HepG2 (cell line): Measurements from ENCODE around the gene XPR1. TPM values are rescaled to one million over a fixed set of nuclear protein-coding genes. Genes with fewer than 3 reads are reported as not detected.

Source experiments
- ATAC-seq: fragments of 200-7000 bp; cut with Tn5 transposase; 3 replicates; pipeline ENCODE4 v1.9.1; 2020; ENCODE audit warnings: mild to moderate bottlenecking, moderate library complexity
- BruUV-seq: library from RNA; stranded (reverse); fragments of 400-500 nt; replicated peaks from 2 replicates; lab custom pipeline; 2021; lab: Mats Ljungman, UMichigan
- CTCF ChIA-PET: fragments of 300-600 bp; formaldehyde crosslinking; extraction: SDS; loops from one replicate; lab custom pipeline; 2021; ENCODE audit warnings: low total read pairs, inconsistent platforms, low intra/inter-chr PET ratio; lab: Yijun Ruan, JAX
- POLR2A ChIA-PET: fragments of 350-600 bp; sonication (Branson Sonifier 250); formaldehyde crosslinking; loops from one replicate; lab custom pipeline; 2020; ENCODE audit warnings: antibody characterized with exemption, inconsistent platforms; lab: Yijun Ruan, JAX
- DNase-seq: peaks from one replicate; pipeline ENCODE4 v3.0.0-alpha.2; 2015; ENCODE audit warnings: low spot score
- FAIRE-seq: peaks from 3 replicates; lab custom pipeline; 2011; peaks lifted over from hg19 to GRCh38; lab: Jason Lieb, UNC
- H2AFZ ChIP-seq: one replicate; pipeline ENCODE4 v1.6.1; 2011; ENCODE audit warnings: low read length, inconsistent platforms
- H3K27ac ChIP-seq: fragments of 300-600 bp; 3 replicates; pipeline ENCODE4 v1.8.0; 2011; ENCODE audit warnings: mixed run types, mild to moderate bottlenecking, mixed read lengths, low read length, inconsistent platforms; ENCODE audit not compliant: insufficient read depth; ENCODE audit errors: extremely low read length
- H3K27me3 ChIP-seq, 2 experiments: fragments of 200-600 bp in 1 of 2; 2 replicates in 1 of 2; 3 replicates in 1 of 2; pipeline versions ENCODE4 v1.6.0 to v1.8.0; 2011; ENCODE audit warnings: low read length in 2 of 2, mild to moderate bottlenecking in 2 of 2, moderate library complexity in 2 of 2, inconsistent platforms in 1 of 2; ENCODE audit not compliant: insufficient read depth in 2 of 2, control insufficient read depth in 1 of 2
- H3K36me3 ChIP-seq, 2 experiments: fragments of 200-600 bp in 1 of 2; replicated peaks in 1 of 2; 2 replicates in 1 of 2; 3 replicates in 1 of 2; pipeline versions ENCODE4 v1.5.1 to v1.8.0; 2011; ENCODE audit warnings: low read length in 2 of 2, inconsistent platforms in 1 of 2; ENCODE audit not compliant: insufficient read depth in 2 of 2, control insufficient read depth in 1 of 2
- H3K4me1 ChIP-seq: 2 replicates; pipeline ENCODE4 v1.5.1; 2012; ENCODE audit warnings: low read length, inconsistent platforms; ENCODE audit not compliant: insufficient read depth
- H3K4me2 ChIP-seq: 2 replicates; pipeline ENCODE4 v1.6.0; 2011; ENCODE audit warnings: low read depth, low read length, inconsistent platforms
- H3K4me3 ChIP-seq, 3 experiments: fragments of 200-600 bp in 1 of 3; sonication (generic), shearing (Covaris generic) in 1 of 3; replicated peaks in 1 of 3; 2 replicates each; pipeline ENCODE4 v1.5.1; 2011 to 2016; ENCODE audit warnings: low read length in 3 of 3, inconsistent platforms in 2 of 3, low read depth in 2 of 3, mild to moderate bottlenecking in 2 of 3, control low read depth in 1 of 3, mixed read lengths in 1 of 3; ENCODE audit not compliant: insufficient read depth in 1 of 3
- H3K79me2 ChIP-seq: one replicate; pipeline ENCODE4 v1.6.1; 2011; ENCODE audit warnings: low read length, inconsistent platforms; ENCODE audit not compliant: insufficient read depth
- H3K9ac ChIP-seq: 2 replicates; pipeline ENCODE4 v1.6.0; 2011; ENCODE audit warnings: mild to moderate bottlenecking, low read depth, low read length, inconsistent platforms; ENCODE audit not compliant: insufficient read depth
- H3K9me3 ChIP-seq: 2 replicates; pipeline ENCODE4 v1.5.1; 2012; ENCODE audit warnings: mild to moderate bottlenecking, low read length
- H4K20me1 ChIP-seq: 2 replicates; pipeline ENCODE4 v1.6.0; 2011; ENCODE audit warnings: inconsistent platforms, mild to moderate bottlenecking, low read length, moderate library complexity; ENCODE audit not compliant: insufficient read depth
- EP300 ChIP-seq, 3 experiments: sonication (generic) in 1 of 3; formaldehyde crosslinking in 1 of 3; IDR thresholded peaks; 2 replicates each; pipeline versions ENCODE4 v1.5.1 to v1.6.1; 2011 to 2020; ENCODE audit warnings: low read depth in 2 of 3, low read length in 2 of 3, borderline replicate concordance in 1 of 3, improper control_type of control experiment in 1 of 3, mild to moderate bottlenecking in 1 of 3, missing genetic modification reagents in 1 of 3, moderate library complexity in 1 of 3
- FOXP1 ChIP-seq, 2 experiments: fragments of 450-650 bp in 1 of 2; IDR thresholded peaks; 2 replicates each; pipeline ENCODE4 v1.6.1; 2017 to 2018; ENCODE audit warnings: antibody characterized with exemption in 1 of 2
- KLF11 ChIP-seq: IDR thresholded peaks from 2 replicates; pipeline ENCODE4 v1.6.1; 2016; ENCODE audit warnings: missing compliant biosample characterization
- LRRFIP1 ChIP-seq: sonication (generic); formaldehyde crosslinking; conservative IDR thresholded peaks from 2 replicates; pipeline ENCODE4 v1.4.0; 2020; ENCODE audit warnings: missing genetic modification reagents
- MAF1 ChIP-seq: sonication (generic); formaldehyde crosslinking; IDR thresholded peaks from 2 replicates; pipeline ENCODE4 v1.5.0; 2020; ENCODE audit warnings: missing genetic modification reagents, borderline replicate concordance
- MIER2 ChIP-seq: IDR thresholded peaks from 2 replicates; pipeline ENCODE4 v1.6.1; 2016; ENCODE audit warnings: missing biosample characterization, missing genetic modification reagents
- NFIB ChIP-seq: sonication (generic); formaldehyde crosslinking; IDR thresholded peaks from 2 replicates; pipeline ENCODE4 v1.9.0; 2021; ENCODE audit warnings: missing genetic modification reagents, mild to moderate bottlenecking, borderline replicate concordance
- POGK ChIP-seq: sonication (generic); formaldehyde crosslinking; conservative IDR thresholded peaks from 2 replicates; pipeline ENCODE4 v1.8.0; 2022; ENCODE audit warnings: mild to moderate bottlenecking, moderate library complexity, missing genetic modification reagents
- RFX1 ChIP-seq: fragments of 450-650 bp; IDR thresholded peaks from 2 replicates; pipeline ENCODE4 v1.6.1; 2017
- SNRNP70 ChIP-seq: fragments of 200-400 bp; formaldehyde crosslinking; IDR thresholded peaks from 2 replicates; pipeline ENCODE4 v1.6.1; 2017; ENCODE audit warnings: mild to moderate bottlenecking, low read depth, low read length, moderate library complexity
- U2AF1 ChIP-seq: fragments of 200-400 bp; formaldehyde crosslinking; optimal IDR thresholded peaks from 2 replicates; pipeline ENCODE3; 2017; ENCODE audit warnings: mild to moderate bottlenecking, low read depth, low read length
- ZFP36 ChIP-seq: fragments of 150-350 bp; IDR thresholded peaks from 2 replicates; pipeline ENCODE4 v1.6.1; 2018; ENCODE audit warnings: borderline replicate concordance, low read length, low read depth; ENCODE audit not compliant: partially characterized antibody
- ZMAT3 ChIP-seq: sonication (generic); formaldehyde crosslinking; conservative IDR thresholded peaks from 2 replicates; pipeline ENCODE4 v1.7.0; 2021; ENCODE audit warnings: missing genetic modification reagents
- ZNF225 ChIP-seq: sonication (generic); formaldehyde crosslinking; IDR thresholded peaks from 2 replicates; pipeline ENCODE4 v1.4.0; 2020; ENCODE audit warnings: mild to moderate bottlenecking, missing genetic modification reagents
- ZNF296 ChIP-seq: sonication (generic); formaldehyde crosslinking; conservative IDR thresholded peaks from 2 replicates; pipeline ENCODE4 v1.5.0; 2020; ENCODE audit warnings: mild to moderate bottlenecking, missing genetic modification reagents
- ZNF430 ChIP-seq: sonication (generic); formaldehyde crosslinking; IDR thresholded peaks from 2 replicates; pipeline ENCODE4 v1.9.0; 2021; ENCODE audit warnings: mild to moderate bottlenecking, missing genetic modification reagents
- ZNF891 ChIP-seq: sonication (generic); formaldehyde crosslinking; IDR thresholded peaks from 2 replicates; pipeline ENCODE4 v1.5.0; 2020; ENCODE audit warnings: mild to moderate bottlenecking, missing genetic modification reagents
- WGBS: methylation state at CpG from one replicate; pipeline ENCODE4 v1.1.6; 2017; ENCODE audit warnings: low lambda C conversion rate; 5-methylcytosine and 5-hydroxymethylcytosine counted together
- in situ Hi-C: cut with HindIII; loops from 2 replicates; pipeline ENCODE4 v1.10.0; 2017; ENCODE audit warnings: low pct_unique_long_range_greater_than_20kb; ENCODE audit not compliant: extremely low pct_ligation_motif_present
- intact Hi-C: fragments of 100-400 bp; cut with micrococcal nuclease; formaldehyde crosslinking; loops from one replicate; pipeline ENCODE4 v1.10.0; 2022; ENCODE audit not compliant: unreplicated experiment
- polyA plus RNA-seq, 8 experiments: library from polyadenylated mRNA; depleted of rRNA in 3 of 8; stranded (reverse) in 7 of 8; unstranded in 1 of 8; fragments of >200 nt; fragmentation: Illumina TruSeq in 4 of 8; extraction: Trizol in 4 of 8; gene quantifications; 2 replicates each; pipeline versions ENCODE4 v1.2.1 to v1.2.3, GENCODE V29; 2011 to 2016; ENCODE audit warnings: low read depth in 4 of 8, missing spikeins in 1 of 8, mixed read lengths in 1 of 8; ENCODE audit not compliant: insufficient read depth in 1 of 8
- total RNA-seq, 5 experiments: library from RNA; depleted of rRNA; stranded (reverse); fragments of >200 nt; fragmentation: Illumina TruSeq; extraction: Trizol; gene quantifications; 2 replicates each; pipeline ENCODE4 v1.2.3, GENCODE V29; 2016; ENCODE audit warnings: low read depth in 1 of 5

XPR1 gene
- total and polyA plus RNA-seq, 2 of the 13 experiments (the other 11 are each of a cell fraction or from before 2014, with no cell fraction given) = 22.3 to 23.6 TPM

- no TSS peak for BruUV-seq
- ChIA-PET POLR2A (no interaction called here), CTCF (no interaction called here)
- Histone ChIP-seq H3K27ac (no peak overlapping the region), H3K4me1 (no peaks in the 10 kb centered on the region), H3K27me3 (no peaks in the 10 kb centered on the region), H4K20me1 (no peaks in the 10 kb centered on the region), H3K9ac (no peak overlapping the region), H2AFZ (no peak overlapping the region), H3K4me3 (no peak overlapping the region), H3K9me3 (no peaks in the 10 kb centered on the region), H3K36me3 (no peaks in the 10 kb centered on the region), H3K79me2 (no peaks in the 10 kb centered on the region), H3K4me2 (no peak overlapping the region)
- ATAC-seq = no peak
- intact Hi-C loops (no loop called here), in situ Hi-C loops (no loop called here)
- 92% methylated on average over 6 of the region's 6 CpGs for whole genome bisulfite sequencing
- TF ChIP-seq RFX1 (no peak), ZMAT3 (CRISPR knock-in tag) (no peak), FOXP1 (IDR thresholded peaks at IDR 0.05) (no peak), FOXP1 (CRISPR knock-in tag; IDR thresholded peaks at IDR 0.05) (no peak), ZNF296 (CRISPR knock-in tag) (no peak), ZNF225 (CRISPR knock-in tag) (no peak), ZFP36 (no peak), ZNF430 (CRISPR knock-in tag) (no peak)
- no peak for DNase-seq
- no peak for FAIRE-seq
Observed at GRCh38 chr1:180745098-180745497, 113.3 kb downstream of the XPR1 start.

- no peaks in the 10 kb centered on the region for H3K9me3 ChIP-seq
- 99% methylated on average over 2 of the region's 2 CpGs for WGBS
- no peaks in the 10 kb centered on the region for H3K27me3 ChIP-seq
- FAIRE-seq (no peak), DNase-seq (no peak), ATAC-seq (no peak)
- CTCF ChIA-PET = no interaction called here
- no TSS peak for BruUV-seq
- POLR2A ChIA-PET = no interaction called here
- H2AFZ ChIP-seq = no peak overlapping the region
- H3K36me3 ChIP-seq = no peaks in the 10 kb centered on the region
- H3K4me3 ChIP-seq = no peak overlapping the region
- H3K4me2 ChIP-seq = no peak overlapping the region
- no peak overlapping the region for H3K9ac ChIP-seq
- intact Hi-C loops = no loop called here
- in situ Hi-C loops = no loop called here
- H3K4me1 ChIP-seq = no peaks in the 10 kb centered on the region
- H3K79me2 ChIP-seq = no peaks in the 10 kb centered on the region
- H4K20me1 ChIP-seq = no peaks in the 10 kb centered on the region
- no peak overlapping the region for H3K27ac ChIP-seq
- no peak for TF ChIP-seq MAF1 (CRISPR knock-in tag)
- no peak for TF ChIP-seq POGK (CRISPR knock-in tag)
- TF ChIP-seq EP300 (IDR thresholded peaks at IDR 0.05; ENCODE audit: low read depth in 2 of 2, low read length in 2 of 2) = no peak
- no peak for TF ChIP-seq EP300 (CRISPR knock-in tag; IDR thresholded peaks at IDR 0.05; ENCODE audit: borderline replicate concordance)
- no peak for TF ChIP-seq LRRFIP1 (CRISPR knock-in tag)
- TF ChIP-seq MIER2 = no peak
- TF ChIP-seq ZNF891 (CRISPR knock-in tag) = no peak
- no peak for TF ChIP-seq KLF11
- no peak for TF ChIP-seq U2AF1
- TF ChIP-seq SNRNP70 = no peak
- no peak for TF ChIP-seq NFIB (CRISPR knock-in tag)
Observed at GRCh38 chr1:180751921-180752320, 120.1 kb downstream of the XPR1 start.
